ENCODE results near the gene RAB37.

RAB37 gene

DNA sequence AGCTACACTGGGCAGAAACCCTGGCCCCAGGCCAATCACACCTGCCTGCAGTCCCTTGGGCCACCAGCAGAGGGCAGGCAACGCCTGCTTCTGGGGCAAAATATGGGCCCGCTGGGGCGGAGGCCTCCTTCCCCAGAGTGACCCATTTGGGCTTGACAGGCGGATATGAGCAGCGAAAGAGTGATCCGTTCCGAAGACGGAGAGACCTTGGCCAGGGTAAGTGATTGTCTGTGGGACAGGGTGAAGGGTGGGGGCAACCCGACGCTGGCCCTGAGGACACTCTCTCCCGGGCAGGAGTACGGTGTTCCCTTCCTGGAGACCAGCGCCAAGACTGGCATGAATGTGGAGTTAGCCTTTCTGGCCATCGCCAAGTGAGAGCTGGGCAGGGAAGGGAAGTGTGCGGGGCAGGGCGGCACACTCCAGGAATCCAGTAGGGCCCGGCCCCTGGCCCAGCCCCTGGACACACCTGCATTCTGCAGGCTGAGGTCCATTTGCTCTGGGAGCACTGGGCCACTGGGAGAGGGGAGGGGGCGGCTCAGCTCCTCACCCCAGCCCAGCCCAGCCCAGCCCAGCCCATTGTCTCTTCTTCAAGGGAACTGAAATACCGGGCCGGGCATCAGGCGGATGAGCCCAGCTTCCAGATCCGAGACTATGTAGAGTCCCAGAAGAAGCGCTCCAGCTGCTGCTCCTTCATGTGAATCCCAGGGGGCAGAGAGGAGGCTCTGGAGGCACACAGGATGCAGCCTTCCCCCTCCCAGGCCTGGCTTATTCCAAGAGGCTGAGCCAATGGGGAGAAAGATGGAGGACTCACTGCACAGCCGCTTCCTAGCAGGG lies 7.9 kb downstream of the RAB37 start:
- TF ChIP-seq, protein P1, sequence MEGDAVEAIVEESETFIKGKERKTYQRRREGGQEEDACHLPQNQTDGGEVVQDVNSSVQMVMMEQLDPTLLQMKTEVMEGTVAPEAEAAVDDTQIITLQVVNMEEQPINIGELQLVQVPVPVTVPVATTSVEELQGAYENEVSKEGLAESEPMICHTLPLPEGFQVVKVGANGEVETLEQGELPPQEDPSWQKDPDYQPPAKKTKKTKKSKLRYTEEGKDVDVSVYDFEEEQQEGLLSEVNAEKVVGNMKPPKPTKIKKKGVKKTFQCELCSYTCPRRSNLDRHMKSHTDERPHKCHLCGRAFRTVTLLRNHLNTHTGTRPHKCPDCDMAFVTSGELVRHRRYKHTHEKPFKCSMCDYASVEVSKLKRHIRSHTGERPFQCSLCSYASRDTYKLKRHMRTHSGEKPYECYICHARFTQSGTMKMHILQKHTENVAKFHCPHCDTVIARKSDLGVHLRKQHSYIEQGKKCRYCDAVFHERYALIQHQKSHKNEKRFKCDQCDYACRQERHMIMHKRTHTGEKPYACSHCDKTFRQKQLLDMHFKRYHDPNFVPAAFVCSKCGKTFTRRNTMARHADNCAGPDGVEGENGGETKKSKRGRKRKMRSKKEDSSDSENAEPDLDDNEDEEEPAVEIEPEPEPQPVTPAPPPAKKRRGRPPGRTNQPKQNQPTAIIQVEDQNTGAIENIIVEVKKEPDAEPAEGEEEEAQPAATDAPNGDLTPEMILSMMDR (conservative IDR thresholded peaks at IDR 0.05; ENCODE audit: low read depth, low read length) = peak; percentile 100
- no peak for DNase-seq (ENCODE audit: low read depth)
- H3K4me3 ChIP-seq (ENCODE audit: low read length) = peak overlapping the region; percentile 9

DNA sequence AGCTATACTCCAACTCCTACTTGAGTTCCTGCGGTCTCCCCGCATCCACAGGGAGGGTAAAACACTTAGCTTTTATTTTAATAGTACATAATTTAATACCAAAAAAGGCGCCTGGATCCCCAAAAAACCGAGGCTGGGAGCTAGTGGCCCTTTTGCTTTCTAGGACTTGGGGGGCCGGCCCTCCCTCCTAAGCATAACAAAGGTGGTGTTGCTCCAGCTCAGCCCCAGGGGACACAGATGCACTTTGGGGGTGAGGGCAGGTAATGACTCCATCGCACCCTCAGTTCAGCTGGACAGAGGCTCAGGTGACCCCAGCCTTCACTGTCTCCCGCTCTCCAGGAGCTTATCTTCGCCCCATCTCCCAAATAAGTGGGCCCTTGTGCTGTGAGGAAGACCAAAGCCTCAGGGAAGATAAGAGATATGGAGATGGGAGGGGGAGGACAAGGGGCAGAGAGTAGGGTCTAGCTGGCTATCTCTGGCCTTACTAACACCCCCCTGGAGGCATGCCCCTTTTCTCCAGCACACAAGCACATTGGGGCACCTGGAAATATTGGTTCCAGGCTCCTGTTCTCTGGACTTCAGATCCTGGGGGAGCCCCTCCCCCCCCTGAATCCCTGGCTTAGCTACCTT lies 8.6 kb downstream of the RAB37 start:
- TF ChIP-seq, protein P1 (conservative IDR thresholded peaks at IDR 0.05; ENCODE audit: low read depth, low read length) = no peak
- no peak overlapping the region for H3K4me3 ChIP-seq (ENCODE audit: low read length)
- no peak for DNase-seq (ENCODE audit: low read depth)

DNA sequence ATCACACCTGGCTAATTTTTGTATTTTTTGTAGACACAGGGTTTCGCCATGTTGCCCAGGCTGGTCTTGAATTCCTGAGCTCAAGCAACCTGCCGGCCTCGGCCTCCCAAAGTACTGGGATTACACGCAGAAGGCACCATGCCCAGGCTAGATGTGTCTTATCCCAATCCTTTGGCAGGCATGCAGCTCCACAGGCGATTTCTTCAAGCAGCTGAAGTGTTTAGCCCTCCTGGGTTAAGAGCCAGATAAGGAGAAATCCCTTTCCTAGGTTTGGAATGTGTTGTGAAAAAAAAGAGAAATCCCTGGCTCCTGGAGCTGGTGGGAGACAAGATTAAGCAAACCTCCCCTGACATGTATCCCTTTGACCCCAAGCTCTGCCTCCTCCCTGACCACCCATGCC lies 9.3 kb downstream of the RAB37 start:
- DNase-seq (ENCODE audit: low read depth) = no peak
- TF ChIP-seq, protein P1 (conservative IDR thresholded peaks at IDR 0.05; ENCODE audit: low read depth, low read length) = no peak
- no peak overlapping the region for H3K4me3 ChIP-seq (ENCODE audit: low read length)

GRCh38 chr17:74746922-74747321 lies 9.9 kb downstream of the RAB37 start:
- no peak for DNase-seq (ENCODE audit: low read depth)
- H3K4me3 ChIP-seq (ENCODE audit: low read length) = peak overlapping the region; percentile 6
- TF ChIP-seq, protein P1 (conservative IDR thresholded peaks at IDR 0.05; ENCODE audit: low read depth, low read length) = no peak

DNA sequence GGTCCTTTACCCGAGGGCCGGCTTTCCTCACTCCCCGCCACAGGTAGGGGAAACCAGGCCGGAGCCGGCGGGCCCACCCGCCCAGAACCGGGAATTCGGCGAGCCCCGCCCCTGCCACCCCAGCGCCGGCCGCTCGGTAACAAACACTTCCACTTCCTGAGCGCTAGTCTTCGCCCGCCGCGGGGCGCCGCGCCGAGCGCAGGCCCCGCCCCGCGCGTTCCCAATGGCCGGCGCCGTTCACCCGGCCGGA lies 11.1 kb downstream of the RAB37 start:
- H3K4me3 ChIP-seq (ENCODE audit: low read length) = peak overlapping the region; percentile 52
- no peak for DNase-seq (ENCODE audit: low read depth)
- TF ChIP-seq, protein P1 (conservative IDR thresholded peaks at IDR 0.05; ENCODE audit: low read depth, low read length) = no peak

DNA sequence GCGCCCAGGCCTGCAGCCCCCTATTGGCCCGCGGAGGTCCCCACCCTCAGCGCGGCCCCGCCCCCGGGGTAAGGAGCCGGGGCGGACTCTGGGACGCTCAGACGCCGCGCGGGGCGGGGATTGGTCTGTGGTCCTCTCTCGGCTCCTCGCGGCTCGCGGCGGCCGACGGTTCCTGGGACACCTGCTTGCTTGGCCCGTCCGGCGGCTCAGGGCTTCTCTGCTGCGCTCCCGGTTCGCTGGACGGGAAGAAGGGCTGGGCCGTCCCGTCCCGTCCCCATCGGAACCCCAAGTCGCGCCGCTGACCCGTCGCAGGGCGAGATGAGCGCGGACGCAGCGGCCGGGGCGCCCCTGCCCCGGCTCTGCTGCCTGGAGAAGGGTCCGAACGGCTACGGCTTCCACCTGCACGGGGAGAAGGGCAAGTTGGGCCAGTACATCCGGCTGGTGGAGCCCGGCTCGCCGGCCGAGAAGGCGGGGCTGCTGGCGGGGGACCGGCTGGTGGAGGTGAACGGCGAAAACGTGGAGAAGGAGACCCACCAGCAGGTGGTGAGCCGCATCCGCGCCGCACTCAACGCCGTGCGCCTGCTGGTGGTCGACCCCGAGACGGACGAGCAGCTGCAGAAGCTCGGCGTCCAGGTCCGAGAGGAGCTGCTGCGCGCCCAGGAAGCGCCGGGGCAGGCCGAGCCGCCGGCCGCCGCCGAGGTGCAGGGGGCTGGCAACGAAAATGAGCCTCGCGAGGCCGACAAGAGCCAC lies 11.6 kb downstream of the RAB37 start, which contains the start of gene NHERF1:
Gene NHERF1 (plus strand): TSS at position 100 of the 750 bp plus-strand sequence. CDS start 219 bp downstream, at position 319.
- H3K4me3 ChIP-seq (ENCODE audit: low read length) = peak within 1 kb of the TSS; percentile 98
- TF ChIP-seq, protein P1 (conservative IDR thresholded peaks at IDR 0.05; ENCODE audit: low read depth, low read length) = peak; percentile 31
- no peak for DNase-seq (ENCODE audit: low read depth)
